ENCODE results near the gene NQO1. TPM values are rescaled to one million over a fixed set of nuclear protein-coding genes. Genes with fewer than 3 reads are reported as not detected.
A peak's percentile ranks its signal among the peaks of the same experiment; 100 is the strongest.

NQO1 gene
- polyA plus RNA-seq, 1 donor (not counting 4 experiments of a cell fraction or from before 2014, with no cell fraction given): 166 TPM

DNA sequence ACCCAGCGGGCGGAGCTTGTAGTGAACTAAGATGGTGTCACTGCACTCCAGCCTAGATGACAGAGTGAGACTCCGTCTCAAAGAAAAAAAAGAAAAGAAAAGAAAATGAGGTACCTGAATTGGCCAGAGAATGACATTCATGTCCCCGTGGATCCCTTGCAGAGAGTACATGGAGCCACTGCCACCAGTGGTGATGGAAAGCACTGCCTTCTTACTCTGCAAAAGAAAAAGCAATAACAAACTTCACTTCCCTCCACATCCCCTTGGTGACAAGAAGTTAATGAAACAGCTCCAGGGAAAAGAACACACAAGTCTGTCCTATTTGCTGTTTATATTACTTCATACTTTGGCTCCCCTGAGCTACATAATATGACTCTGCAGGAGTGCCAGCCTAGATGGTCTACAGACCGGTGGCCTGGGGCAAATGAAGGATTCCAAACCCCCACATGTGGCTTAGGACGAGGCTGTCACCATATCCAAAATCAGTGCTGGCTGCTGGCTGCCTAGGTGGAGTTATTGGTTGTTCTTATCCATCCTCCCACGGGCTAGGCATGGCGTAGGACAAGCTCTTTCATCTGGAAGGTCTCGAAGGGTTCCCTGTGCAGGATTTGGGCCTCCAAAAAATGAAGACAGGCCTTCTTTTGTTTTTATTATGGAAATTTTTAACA, 13.3 kb downstream of the NQO1 start:
- Histone ChIP-seq H3K27ac (ENCODE audit: control insufficient read depth, insufficient read depth, low read length) (no peak overlapping the region), H3K4me1 (ENCODE audit: control insufficient read depth, extremely low read depth, insufficient read depth, low read length) (peaks cover 21% of the 10 kb centered on the region), H3K4me3 (ENCODE audit: control insufficient read depth in 2 of 3, extremely low read depth in 1 of 3, insufficient read depth in 2 of 3, low read depth in 1 of 3, low read length in 3 of 3) (no peak overlapping the region), H3K9me1 (ENCODE audit: control insufficient read depth, extremely low read depth, insufficient read depth, low read length) (no peaks in the 10 kb centered on the region), H3K27me3 (ENCODE audit: control insufficient read depth, extremely low read depth, insufficient read depth, low read length) (no peaks in the 10 kb centered on the region), H3K9me3 (ENCODE audit: control insufficient read depth, low read depth, low read length) (no peaks in the 10 kb centered on the region), H3K79me2 (ENCODE audit: control insufficient read depth, insufficient read depth, low read length) (no peaks in the 10 kb centered on the region), H2AFZ (ENCODE audit: control insufficient read depth, low read length) (no peak overlapping the region), H3K4me2 (ENCODE audit: control insufficient read depth, extremely low read depth, insufficient read depth, low read depth, low read length) (no peak overlapping the region), H3K36me3 (ENCODE audit: control insufficient read depth in 2 of 2, extremely low read depth in 1 of 2, insufficient read depth in 2 of 2, low read length in 2 of 2) (peaks cover 18 to 22% of the 10 kb centered on the region in 2 experiments), H3K9ac (ENCODE audit: control insufficient read depth, extremely low read depth, insufficient read depth, low read length) (no peak overlapping the region), H4K20me1 (ENCODE audit: control insufficient read depth, extremely low read depth, insufficient read depth, low read length) (no peaks in the 10 kb centered on the region)
- no peak for DNase-seq (ENCODE audit: low read depth, low spot score)
- TF ChIP-seq, protein P1, sequence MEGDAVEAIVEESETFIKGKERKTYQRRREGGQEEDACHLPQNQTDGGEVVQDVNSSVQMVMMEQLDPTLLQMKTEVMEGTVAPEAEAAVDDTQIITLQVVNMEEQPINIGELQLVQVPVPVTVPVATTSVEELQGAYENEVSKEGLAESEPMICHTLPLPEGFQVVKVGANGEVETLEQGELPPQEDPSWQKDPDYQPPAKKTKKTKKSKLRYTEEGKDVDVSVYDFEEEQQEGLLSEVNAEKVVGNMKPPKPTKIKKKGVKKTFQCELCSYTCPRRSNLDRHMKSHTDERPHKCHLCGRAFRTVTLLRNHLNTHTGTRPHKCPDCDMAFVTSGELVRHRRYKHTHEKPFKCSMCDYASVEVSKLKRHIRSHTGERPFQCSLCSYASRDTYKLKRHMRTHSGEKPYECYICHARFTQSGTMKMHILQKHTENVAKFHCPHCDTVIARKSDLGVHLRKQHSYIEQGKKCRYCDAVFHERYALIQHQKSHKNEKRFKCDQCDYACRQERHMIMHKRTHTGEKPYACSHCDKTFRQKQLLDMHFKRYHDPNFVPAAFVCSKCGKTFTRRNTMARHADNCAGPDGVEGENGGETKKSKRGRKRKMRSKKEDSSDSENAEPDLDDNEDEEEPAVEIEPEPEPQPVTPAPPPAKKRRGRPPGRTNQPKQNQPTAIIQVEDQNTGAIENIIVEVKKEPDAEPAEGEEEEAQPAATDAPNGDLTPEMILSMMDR (optimal IDR thresholded peaks at IDR 0.05 in 1 of 3, IDR thresholded peaks at IDR 0.05 in 1 of 3, conservative IDR thresholded peaks at IDR 0.05 in 1 of 3; ENCODE audit: extremely low read depth in 1 of 3, insufficient read depth in 2 of 3, low read length in 3 of 3): peak in 1 of 3 experiments; percentile 9
- TF ChIP-seq EZH2 (IDR thresholded peaks at IDR 0.05; ENCODE audit: low read length): no peak
- no peak for FAIRE-seq
- dilution Hi-C loops (cut with MboI; ENCODE audit: extremely low pct_ligation_motif_present, low sequenced_read_pairs): no loop called here

DNA sequence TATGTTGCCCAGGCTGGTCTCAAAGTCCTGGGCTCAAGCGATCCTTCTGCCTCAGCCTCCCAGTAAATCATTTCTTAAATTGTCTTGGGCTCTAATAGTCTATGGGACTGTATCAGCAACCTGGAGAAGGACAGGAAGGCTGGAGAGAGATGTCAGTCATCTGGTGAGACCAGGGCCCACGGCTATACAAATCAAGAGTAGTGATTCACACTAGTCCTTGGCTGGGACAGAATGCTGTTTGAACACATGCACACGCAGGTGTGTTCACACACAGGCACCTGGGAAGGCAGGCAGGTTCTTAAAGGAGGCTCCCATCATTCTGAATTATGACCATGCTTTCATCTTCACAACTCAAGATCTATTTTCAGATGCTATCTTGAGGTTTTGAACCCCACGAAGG, 14.1 kb downstream of the NQO1 start:
- H3K4me2 ChIP-seq (ENCODE audit: control insufficient read depth, extremely low read depth, insufficient read depth, low read depth, low read length): no peak overlapping the region
- FAIRE-seq (no peak), DNase-seq (ENCODE audit: low read depth, low spot score) (peak; percentile 17)
- H3K4me3 ChIP-seq (ENCODE audit: control insufficient read depth in 2 of 3, extremely low read depth in 1 of 3, insufficient read depth in 2 of 3, low read depth in 1 of 3, low read length in 3 of 3): no peak overlapping the region
- H3K36me3 ChIP-seq (ENCODE audit: control insufficient read depth in 2 of 2, extremely low read depth in 1 of 2, insufficient read depth in 2 of 2, low read length in 2 of 2): peaks cover 18 to 20% of the 10 kb centered on the region in 2 experiments
- H4K20me1 ChIP-seq (ENCODE audit: control insufficient read depth, extremely low read depth, insufficient read depth, low read length): no peaks in the 10 kb centered on the region
- dilution Hi-C loops (cut with MboI; ENCODE audit: extremely low pct_ligation_motif_present, low sequenced_read_pairs): no loop called here
- H3K9me3 ChIP-seq (ENCODE audit: control insufficient read depth, low read depth, low read length): no peaks in the 10 kb centered on the region
- H3K79me2 ChIP-seq (ENCODE audit: control insufficient read depth, insufficient read depth, low read length): no peaks in the 10 kb centered on the region
- H3K4me1 ChIP-seq (ENCODE audit: control insufficient read depth, extremely low read depth, insufficient read depth, low read length): peaks cover 21% of the 10 kb centered on the region
- no peak overlapping the region for H3K9ac ChIP-seq (ENCODE audit: control insufficient read depth, extremely low read depth, insufficient read depth, low read length)
- peak overlapping the region; percentile 62 for H3K27ac ChIP-seq (ENCODE audit: control insufficient read depth, insufficient read depth, low read length)
- no peak overlapping the region for H2AFZ ChIP-seq (ENCODE audit: control insufficient read depth, low read length)
- H3K9me1 ChIP-seq (ENCODE audit: control insufficient read depth, extremely low read depth, insufficient read depth, low read length): no peaks in the 10 kb centered on the region
- TF ChIP-seq, protein P1 (optimal IDR thresholded peaks at IDR 0.05 in 1 of 3, IDR thresholded peaks at IDR 0.05 in 1 of 3, conservative IDR thresholded peaks at IDR 0.05 in 1 of 3; ENCODE audit: extremely low read depth in 1 of 3, insufficient read depth in 2 of 3, low read length in 3 of 3): no peak
- no peak for TF ChIP-seq EZH2 (IDR thresholded peaks at IDR 0.05; ENCODE audit: low read length)
- no peaks in the 10 kb centered on the region for H3K27me3 ChIP-seq (ENCODE audit: control insufficient read depth, extremely low read depth, insufficient read depth, low read length)
